GM12873 (cell line): ENCODE results near the gene GRIK4.

Source experiments
- CTCF ChIP-seq: IDR thresholded peaks from 2 replicates; pipeline ENCODE4 v1.5.1; 2012; ENCODE audit warnings: low read depth, mild to moderate bottlenecking, moderate library complexity, low read length, control low read depth; ENCODE audit not compliant: insufficient read depth; ENCODE audit errors: missing control alignments

The GRIK4 gene

GRCh38 chr11:120516461-120517389 is 5.2 kb downstream of the GRIK4 start:
- TF ChIP-seq CTCF, result no peak

DNA sequence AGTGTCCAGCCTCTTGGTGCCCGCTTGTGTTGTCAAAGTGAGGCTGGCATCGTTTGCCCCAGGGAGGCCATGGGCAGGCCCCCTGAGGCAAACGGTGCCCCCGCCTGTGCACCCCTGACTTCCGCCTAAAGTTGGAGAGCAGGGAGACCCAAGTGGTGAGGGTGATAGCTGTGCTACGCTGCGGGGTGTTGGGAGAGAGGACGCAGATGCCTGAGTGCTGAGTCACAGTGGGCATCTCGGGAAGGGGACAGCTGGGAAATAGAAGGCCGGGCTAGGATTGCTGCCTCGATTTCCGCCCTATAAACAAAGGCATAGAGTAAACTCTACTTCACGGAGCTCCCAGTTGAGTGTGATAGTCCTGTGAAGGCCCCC is 5.8 kb downstream of the GRIK4 start:
- no peak for TF ChIP-seq CTCF

- no peak for TF ChIP-seq CTCF
Observed at GRCh38 chr11:120517801-120518291, 6.3 kb downstream of the GRIK4 start.

DNA sequence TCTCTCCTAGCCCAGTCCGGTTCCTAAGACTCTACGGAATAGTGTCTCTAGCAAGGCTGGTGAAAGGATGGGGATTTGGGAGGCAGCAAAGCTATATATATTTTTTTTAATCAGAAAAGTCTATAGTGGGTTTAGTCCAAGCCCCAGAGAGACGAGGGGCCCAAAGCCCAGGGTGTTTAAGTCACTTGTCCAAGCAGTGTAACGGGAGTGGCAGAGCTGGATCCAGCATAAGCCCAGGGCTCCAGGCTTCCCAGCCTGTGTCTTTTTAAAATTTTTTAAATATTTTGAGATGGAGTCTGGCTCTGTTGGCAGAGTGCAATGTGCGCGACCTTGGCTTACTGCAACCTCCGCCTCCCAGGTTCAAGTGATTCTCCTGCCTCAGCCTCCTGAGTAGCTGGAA is 6.8 kb downstream of the GRIK4 start:
- no peak for TF ChIP-seq CTCF

DNA sequence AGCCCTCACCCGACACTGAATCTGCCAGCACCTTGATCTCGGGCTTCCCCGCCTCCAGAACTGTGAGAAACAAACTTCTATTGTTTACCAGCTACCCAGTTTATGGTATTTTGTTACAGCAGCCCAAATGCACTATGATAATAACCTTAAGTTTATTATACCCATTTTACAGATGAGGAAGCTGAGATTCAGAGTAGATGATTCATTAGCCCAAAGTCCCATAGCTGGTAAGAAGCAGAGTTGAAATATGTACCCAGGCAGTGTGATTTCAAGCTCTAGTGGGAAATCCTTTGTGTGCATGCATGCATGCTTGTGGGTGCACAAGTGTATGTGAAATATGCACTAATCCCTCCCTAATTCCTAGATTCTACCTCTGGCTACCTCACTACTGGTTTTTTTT is 7.9 kb downstream of the GRIK4 start:
- no peak for TF ChIP-seq CTCF

- TF ChIP-seq CTCF, result no peak
Observed at GRCh38 chr11:120520091-120520822, 8.7 kb downstream of the GRIK4 start.

GRCh38 chr11:120521176-120521575 is 9.6 kb downstream of the GRIK4 start:
- no peak for TF ChIP-seq CTCF
